NCI-H748 treated with DMSO at 0.1 percent for 48 hours (cell line): ENCODE results near the gene CLN6.
"Not testable (repeated sequence)": the region's sequence is repeated elsewhere in the genome, so short reads cannot be mapped to it uniquely, and the experiment has no call there.

Experiments used
- DNase-seq: peaks from one replicate; lab custom pipeline; 2025; lab: John Stamatoyannopoulos, UW

Gene CLN6

DNA sequence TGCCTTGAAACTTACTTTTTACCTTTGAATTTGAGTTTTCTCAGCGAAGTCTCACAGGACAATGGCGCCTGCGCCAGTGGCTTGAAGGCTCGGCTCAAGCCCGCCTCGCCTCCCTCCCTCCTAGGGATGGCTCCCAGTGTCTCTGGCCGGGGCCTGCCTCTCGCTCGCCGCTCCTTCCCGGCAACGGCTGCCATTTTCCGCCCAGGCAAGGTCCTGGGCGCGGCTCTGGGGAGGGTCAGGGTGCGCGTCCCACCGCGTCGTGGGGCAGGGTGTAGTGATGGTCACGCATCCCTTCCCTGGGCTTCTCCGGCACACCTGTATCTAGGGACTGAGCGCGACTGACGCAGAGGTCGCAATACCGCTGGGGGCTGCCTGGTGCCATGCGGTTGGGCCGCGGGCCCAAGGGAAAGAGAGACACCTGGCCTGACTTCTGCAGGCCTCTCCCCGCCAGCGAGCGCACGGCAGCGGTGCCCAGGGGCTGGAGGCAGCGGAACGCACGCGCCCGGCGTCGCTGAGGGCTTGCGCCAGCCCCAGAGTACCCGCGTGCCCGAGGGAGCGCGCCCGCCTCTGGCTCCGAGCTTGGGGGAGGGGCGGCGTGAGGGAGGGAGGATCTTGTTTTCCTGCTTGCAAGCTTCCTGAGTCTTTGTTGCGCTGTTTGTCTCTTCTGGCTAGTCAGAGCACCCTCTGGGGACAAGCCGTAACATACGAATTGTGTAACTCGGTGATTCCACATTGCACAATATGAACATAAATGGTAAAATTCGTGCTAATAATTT is 27.3 kb upstream of the CLN6 start:
- DNase-seq: peak; percentile 51

DNA sequence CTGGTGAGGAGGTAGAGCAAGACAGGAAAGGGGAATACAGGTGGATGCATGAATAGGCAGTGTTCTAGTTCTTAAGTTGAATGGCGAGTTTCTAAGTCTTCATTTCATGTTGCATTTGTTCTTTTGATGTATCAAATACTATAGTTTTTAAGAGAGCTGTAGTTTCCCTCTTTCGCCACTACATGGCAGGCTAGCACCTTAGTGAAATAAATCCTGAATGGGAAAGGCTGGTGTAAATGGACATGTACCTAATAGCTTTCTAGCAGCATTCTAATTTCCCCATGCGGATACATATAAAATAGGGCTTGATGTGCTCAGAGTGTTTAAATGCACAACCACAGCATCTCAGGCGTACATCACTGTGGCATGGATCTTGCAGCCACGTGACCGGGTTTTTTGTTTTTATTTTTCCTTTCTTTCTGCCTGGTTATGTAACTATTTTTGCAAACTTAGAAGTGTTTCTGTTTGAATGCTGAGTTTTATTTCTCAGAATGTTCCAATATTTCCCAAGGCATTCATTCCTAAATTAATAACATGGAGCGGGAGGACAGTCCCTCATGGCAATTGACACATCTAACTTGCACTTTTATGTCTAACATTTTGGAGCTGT is 23.5 kb upstream of the CLN6 start:
- peak; percentile 78 for DNase-seq

DNA sequence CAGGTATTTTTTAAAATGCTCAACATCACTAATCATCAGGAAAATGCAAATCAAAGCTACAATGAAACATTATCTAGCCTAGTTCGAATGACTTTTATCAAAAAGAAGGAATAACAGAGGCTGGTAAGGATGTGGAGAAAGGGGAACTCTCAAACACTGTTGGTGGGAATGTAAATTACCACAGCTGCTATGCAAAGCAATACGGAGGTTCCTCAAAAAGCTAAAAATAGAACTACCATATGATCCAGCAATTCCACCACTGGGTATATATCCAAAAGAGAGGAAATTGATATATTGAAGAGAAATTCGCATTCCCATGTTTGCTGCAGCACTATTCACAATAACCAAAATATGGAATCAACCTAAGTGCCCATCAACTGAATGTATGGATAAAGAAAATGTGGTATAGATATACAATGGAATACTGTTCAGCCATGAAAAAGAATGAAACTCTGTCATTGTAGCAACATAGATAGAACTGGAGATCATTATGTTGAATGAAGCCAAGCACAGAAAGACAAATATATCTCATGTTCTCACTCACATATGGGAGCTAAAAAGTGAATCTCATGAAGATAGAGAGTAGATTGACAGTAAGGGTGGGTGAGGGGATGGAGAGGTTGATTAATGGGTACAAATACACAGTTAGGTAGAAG is 19.7 kb upstream of the CLN6 start:
- no peak for DNase-seq

DNA sequence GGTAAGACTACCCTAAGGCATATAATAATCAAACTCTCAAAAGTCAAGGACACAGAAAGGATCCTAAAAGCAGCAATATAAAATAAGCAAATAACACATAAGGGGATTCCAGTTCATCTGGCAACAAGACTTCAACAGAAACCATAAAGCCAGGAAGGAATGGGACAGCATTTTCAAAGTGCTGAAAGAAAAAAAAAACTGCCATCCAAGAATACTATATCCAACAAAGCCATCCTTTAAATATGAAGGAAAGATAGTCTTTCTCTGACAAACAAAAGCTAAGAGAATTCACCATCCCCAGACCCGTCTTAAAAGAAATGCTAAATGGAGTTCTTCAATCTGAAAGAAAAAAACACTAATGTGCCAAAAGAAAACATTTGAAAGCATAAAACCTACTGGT is 14.7 kb upstream of the CLN6 start:
- DNase-seq: no peak

DNA sequence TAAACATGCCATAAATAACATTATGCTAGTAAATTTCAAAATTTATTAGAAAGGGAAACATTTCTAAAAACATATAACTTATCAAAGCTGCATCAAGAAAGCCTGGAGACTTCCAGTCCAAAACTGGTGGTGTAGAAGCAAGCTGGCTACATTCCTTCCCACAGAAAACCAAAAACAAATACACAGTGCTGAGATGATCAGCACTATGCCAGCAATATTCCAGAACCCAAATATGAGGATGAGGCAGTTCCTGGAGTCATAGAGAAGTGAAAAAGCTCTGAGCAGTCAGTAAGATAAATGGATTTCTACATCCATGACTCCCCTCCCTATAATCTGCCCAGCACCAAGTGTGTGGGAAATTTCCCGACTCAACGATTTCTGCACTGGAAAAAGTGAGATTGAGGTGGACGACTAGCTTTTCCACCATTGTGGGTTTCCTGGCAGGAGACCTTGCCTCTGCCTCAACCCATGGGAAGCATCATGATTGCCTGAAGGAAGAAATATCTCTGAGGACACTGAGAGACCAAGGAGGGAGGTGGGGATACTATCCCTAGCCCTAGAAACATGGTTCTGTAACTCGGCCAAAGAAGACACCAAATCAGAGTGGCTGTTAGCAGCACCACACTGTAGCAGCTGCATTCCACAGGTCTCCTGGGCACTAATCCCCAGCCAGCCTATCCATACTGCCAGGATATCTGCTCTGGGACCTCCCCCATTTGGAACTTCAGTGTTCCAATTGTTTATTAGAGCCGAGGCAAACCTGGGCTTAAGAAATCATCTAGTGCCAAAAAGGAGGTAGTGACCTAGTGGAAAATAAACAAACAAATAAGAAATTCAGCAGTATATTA is 11.8 kb upstream of the CLN6 start:
- DNase-seq: no peak

DNA sequence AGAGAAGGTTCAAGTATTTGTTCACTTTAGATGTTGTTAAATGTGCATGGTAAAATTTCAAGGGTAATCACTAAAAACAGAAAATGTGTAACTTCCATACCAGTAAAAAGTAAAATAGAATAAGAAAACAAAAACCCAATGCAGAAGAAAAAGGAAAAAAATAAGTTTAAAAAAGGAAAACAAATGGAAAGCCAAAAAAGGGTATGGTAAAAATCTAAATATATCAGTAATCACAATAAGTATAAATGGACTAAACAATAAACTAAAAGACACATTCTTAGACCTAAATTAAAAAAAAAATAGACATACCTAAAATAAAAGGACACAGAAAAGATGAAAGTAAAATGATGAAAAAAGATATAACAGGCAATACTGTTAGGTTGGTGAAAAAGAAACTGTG is 9.5 kb upstream of the CLN6 start:
- DNase-seq: no peak

DNA sequence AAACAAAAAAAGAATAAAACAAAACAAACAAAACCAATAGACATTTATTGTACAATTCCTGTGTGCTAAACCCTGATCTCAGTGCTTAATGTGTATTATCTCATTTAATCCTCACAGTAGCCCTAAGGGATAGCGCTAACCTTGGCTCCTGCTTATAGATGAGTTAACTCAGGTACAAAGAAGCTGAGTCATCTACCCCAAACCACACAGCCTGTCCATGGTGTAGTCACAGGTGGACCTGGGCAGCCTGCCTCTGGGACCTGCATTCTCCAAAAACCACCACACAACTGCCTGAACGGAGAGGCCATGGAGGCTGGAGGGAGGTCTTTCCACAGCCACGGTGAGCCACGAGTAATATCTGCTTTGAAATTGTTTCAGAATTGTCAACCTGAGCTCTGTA is 5.5 kb upstream of the CLN6 start:
- no peak for DNase-seq

DNA sequence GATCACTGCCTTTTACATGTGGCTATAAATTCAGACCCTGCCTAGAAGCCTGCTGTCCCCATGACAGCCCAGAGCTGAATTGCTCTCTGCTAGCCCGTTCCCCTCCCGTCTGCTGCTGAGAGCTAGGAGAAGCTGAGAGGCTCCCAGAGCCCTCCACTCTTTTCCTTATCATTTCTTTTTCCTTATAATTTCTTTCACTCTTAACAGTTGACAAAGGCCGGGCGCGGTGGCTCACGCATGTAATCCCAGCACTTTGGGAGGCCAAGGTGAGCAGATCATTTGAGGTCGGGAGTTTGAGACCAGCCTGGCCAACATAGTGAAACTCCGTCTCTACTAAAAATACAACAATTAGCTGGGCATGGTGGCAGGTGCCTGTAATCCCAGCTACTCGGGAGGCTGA is 5.0 kb upstream of the CLN6 start:
- not testable (repeated sequence) for DNase-seq

DNA sequence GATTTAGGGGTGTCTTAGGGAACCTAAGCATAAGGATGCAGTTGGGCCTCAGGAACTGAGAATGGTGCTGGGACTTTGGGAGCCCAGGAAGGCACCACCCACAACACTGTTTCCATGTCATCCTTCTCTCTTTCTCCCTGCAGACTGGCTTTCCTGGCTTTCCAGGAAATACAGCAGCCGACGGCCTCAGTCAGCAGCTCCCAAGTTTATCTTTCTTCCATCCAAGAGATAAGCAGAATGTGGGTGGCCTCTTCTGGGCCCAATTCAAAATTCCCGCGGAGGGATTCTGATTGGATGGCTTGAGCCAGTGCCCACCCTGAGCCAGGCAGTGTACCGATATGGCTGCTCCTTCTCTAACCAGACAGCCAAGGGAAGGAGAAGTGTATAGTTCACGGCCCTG is 4.5 kb upstream of the CLN6 start:
- no peak for DNase-seq

DNA sequence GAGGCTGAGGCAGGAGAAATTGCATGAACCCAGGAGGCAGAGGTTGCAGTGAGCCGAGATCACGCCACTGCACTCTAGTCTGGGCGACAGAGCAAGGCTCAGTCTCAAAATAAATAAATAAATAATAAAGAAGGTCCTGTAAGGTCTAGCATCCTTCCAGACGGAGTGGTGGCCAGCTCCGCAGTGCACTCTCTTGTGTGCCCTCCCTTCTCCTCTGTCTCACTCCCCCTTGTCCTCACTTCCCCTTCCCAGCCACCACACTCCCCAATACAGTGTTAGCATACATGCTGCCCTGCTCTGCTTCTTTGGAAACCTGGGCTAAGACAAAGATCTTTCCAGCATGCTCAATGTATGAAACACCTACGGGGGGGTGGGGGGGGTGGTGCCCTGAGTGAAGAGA is 3.4 kb upstream of the CLN6 start:
- no peak for DNase-seq

DNA sequence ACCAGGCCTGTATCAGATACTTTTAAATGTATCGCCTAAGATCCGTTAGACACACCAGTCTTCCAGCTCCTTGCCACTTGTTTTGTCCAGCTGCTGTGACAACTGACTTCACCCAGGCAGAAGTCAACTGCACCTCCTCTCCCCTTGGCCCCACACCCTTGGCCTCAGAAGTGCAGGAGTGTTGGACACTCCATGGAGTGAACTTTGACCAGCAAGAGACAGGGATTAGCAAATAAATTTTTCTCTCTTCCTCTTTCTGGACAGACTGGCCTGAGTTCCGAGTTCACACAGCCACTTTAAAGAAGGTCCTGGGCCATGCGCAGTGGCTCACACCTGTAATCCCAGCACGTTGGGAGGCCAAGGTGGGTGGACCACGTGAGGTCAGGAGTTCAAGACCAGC is 2.9 kb upstream of the CLN6 start:
- no peak for DNase-seq

DNA sequence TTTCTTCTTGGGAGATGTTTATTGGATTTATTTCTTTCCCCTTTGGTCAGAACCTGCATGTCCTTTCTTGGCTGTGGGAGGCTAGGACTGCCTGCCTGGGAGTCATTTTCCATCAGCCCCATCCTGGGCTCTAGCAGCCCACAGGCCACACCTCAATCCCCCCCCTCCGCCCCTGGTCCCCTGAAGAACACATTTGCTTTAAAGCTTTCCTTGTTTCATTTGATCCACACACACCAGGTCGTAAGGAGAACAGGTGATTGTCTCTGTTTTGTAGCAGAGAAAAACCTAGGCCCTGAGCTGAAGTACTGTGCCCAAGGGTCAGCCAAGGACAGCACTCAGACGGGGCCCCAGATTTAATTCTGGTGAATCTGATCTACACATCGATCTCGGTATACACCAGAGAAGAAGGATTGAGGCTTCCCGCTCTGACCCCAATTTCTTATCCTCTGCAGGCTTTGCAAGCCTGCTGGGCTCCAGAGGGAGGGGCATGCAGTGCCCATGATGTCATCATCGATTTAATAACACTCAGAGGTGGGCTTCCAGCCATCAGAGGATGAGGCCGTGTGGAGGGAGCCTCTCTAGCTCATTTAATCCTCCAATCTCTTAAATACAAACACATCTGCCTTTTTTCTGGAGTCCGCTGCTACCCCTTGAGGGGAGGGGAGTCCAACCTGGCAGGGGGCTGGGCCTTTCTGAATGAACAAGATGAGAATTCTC is 1.7 kb upstream of the CLN6 start:
- DNase-seq: no peak

DNA sequence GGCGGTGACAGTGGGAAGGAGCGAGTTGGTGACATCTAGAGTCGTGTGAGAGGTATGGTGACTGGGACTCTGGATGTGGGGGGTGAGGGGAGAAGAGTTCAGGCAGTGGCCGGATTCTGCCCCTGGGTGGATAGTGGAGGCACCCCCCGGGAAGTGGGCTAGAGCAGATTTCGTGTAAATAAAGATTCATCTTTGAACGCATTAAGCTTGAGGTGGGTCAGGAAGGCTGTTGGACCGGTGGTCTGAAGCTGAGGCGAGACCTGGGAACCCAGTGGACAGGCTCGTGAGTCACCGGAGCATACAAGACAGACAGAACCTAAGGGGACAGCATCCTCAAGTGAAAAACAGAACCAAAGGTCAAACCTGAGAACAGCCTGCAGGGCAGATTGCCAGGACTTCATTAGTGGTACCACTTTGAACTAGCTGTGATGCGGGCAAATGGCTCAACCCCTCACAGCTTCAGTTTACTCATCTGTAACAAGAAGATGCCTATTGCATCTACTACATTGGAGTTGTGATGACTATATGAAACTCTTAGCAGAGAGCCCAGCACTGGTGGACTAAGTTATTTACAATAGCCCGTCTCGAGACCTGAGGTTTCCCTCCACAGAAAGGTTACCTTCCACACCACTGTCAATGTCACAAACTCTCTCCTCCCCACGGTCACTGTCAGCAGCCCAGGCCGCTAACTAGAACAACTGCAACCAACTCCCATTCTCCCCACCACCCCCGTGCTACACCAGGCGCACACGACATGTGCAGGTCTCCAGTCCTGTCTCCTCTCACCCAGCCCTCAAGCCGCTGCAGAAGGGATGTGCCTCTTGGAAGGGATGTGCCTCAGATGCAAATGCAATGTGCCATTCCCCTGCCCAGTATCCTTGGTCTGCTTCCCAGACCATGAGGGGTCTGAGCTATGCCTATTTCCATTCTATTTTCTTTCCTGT is 901 bp upstream of the CLN6 start:
- no peak for DNase-seq

DNA sequence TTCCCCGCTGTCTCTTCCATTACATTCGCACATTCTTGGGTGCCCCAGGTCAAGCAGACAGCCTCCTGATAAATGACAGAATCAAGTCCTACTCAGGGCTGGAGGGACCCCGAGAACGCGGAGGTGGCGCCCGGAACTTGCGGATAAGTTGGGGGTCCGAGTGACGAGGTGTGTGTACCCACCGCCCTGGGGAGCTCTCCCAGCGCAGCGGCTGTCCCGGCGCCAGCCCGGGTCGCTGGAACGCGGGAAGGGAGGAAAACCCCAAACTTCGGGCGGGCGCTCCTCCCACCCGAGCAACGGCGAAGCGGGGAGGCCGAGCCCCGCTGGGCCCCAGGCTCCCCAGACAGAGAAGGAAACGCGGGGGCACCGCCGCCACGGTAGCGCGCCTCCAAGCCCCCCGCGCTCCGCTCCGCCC is 550 bp downstream of the CLN6 start:
- DNase-seq: no peak

DNA sequence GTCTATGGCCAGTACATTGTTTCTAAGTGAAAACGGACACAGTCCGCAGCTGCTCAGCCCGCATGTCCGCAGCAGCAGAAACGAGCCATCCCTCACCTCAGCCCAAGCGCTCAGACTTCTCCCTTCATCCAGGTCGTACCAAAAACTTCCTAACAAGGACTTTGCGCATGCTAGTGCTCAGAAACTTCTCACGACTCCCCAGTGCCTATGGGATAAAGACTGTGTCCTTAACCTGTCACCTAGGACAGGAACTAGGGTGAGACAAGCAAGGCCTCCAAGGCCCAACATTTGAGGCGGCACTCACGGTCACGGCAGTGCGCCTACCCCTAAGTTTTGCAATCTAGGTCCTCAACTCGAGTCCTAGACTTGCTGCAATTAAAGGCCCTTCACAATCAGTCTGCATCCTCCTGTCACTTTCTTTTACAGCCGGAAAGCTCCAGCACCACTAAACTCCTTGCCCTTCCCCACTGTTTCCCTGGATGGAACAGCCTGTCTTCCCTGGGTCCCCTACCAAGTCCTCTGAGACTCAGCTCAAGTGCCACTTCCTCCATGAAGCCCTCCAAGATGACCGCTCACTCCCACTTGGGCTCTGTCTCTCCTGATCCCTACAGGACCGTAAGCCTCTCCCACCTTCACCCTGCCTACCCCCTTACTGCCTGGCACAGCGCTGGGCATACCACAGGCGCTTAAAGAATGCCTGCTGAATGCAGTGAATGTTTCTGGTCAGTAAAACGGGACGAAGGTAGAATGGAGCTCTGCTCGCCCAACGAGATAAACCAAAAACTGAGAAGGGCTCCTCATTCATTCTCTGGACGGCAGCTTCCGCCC is 1.2 kb downstream of the CLN6 start:
- DNase-seq: no peak

DNA sequence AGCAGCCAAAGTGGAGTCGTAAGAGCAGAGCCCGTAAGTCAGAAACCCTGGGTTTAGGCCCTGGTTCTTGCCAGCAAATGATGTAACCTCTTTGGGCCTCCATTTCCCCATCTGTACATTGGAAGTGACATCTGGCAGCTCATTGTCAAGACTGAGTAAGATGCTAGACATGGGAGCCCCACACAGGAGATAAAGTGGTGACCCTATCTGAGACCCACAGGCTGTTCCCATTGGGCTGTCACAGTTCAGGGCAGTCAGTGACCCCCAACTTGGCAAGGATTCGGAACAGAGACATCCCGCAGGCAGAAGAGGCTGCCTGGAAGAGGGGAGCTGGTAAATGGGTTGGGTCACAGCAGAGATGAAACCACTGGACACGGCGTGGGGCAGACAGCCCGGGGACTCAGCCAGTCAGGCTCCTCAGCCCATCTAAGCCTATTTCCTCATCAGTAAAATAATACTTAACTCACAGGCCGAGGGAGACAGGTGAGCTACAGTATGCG is 1.8 kb downstream of the CLN6 start:
- no peak for DNase-seq

DNA sequence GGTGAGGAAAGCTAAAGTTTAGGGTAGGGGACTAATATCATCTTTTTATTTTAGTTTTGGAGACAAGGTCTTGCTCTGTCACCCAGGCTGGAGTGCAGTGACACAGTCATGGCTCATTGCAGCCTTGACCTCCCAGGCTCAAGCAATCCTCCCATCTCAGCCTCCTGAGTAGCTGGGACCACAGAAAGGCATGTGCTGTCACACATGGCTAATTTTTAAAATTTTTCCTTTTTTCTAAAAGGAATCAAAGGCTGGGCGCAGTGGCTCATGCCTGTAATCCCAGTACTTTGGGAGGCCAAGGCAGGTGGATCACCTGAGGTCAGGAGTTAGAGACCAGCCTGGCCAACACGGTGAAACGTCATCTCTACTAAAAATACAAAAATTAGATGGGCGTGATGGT is 4.1 kb downstream of the CLN6 start:
- DNase-seq: not testable (repeated sequence)

DNA sequence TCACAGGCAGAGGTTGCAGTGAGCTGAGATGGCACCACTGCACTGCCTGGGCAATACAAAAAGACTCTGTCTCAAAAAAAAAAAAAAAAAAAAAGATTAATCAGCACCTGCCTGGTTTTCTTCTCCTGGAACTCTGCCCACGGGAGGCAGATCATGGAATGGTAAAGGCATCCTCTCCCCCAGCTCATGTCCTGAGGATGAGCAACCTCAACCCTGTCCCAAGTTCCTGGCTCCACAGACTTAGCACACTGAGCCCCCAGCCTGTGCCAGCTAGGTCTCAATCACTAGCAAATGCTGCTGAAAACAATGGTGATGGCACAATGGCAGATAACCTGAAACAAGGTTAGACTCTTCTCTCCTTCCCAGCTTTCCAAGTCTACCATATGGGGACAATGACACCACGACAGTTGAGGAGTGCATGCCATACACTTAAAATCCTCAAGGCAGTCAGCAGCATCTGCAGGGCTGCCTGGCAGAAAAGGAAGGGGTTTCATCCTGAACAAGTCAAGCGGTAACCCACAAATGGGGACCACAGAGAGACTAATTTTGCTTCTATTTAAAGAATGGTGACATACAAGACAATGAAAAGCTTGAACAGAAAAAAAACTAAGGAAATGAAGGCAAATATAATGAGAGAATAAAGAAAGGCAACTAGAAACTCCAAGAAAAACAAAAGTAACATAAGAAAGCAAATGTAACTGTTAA is 4.8 kb downstream of the CLN6 start:
- DNase-seq: no peak

DNA sequence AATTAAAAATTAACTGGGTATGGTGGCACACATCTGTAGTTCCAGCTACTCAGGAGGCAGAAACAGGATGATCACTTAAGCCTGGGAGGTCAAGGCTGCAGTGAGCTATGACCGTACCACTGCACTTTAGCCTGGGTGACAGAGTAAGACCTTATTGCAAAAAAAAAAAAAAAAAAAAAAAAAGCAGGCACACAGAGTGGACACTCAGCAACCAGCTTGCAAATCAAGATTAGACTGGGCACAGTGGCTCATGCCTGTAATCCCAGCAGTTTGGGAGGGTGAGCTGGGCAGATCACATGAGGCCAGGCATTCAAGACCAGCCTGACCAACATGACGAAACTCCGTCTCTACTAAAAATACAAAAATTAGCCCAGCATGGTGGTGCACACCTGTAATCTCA is 5.4 kb downstream of the CLN6 start:
- no peak for DNase-seq
